HEK293T (cell line): ENCODE measurements around the gene SOX6.
"Not testable (repeated sequence)": the region's sequence is repeated elsewhere in the genome, so short reads cannot be mapped to it uniquely, and the experiment has no call there.

ENCODE experiments used
- CTCF ChIA-PET: fragments of 350-600 bp; formaldehyde crosslinking; extraction: SDS; loops from one replicate; lab custom pipeline; 2021; ENCODE audit warnings: antibody characterized with exemption, inconsistent platforms; lab: Yijun Ruan, JAX
- POLR2A ChIA-PET: fragments of 350-600 bp; formaldehyde crosslinking; extraction: SDS; loops from one replicate; lab custom pipeline; 2020; ENCODE audit warnings: antibody characterized with exemption, inconsistent platforms; lab: Yijun Ruan, JAX
- DNase-seq: peaks from one replicate; pipeline ENCODE4 v3.0.0; 2012; ENCODE audit warnings: mixed read lengths; ENCODE audit errors: extremely low spot score
- ARNT ChIP-seq: fragments of 450-650 bp; IDR thresholded peaks from 2 replicates; pipeline ENCODE4 v1.6.1; 2017; ENCODE audit warnings: mild to moderate bottlenecking
- BHLHE40 ChIP-seq: fragments of 450-650 bp; IDR thresholded peaks from 2 replicates; pipeline ENCODE4 v1.6.1; 2016; ENCODE audit warnings: mild to moderate bottlenecking, moderate library complexity, borderline replicate concordance
- CTBP1 ChIP-seq: fragments of 450-650 bp; IDR thresholded peaks from 2 replicates; pipeline ENCODE4 v1.6.1; 2016; ENCODE audit warnings: borderline replicate concordance
- ELF4 ChIP-seq: fragments of 450-650 bp; IDR thresholded peaks from 2 replicates; pipeline ENCODE4 v1.6.1; 2017; ENCODE audit warnings: antibody characterized with exemption
- FOXA1 ChIP-seq: fragments of 450-650 bp; IDR thresholded peaks from 2 replicates; pipeline ENCODE4 v1.6.1; 2016; ENCODE audit warnings: mild to moderate bottlenecking
- FOXK2 ChIP-seq: fragments of 450-650 bp; IDR thresholded peaks from 2 replicates; pipeline ENCODE4 v1.6.1; 2016; ENCODE audit warnings: mild to moderate bottlenecking
- FOXM1 ChIP-seq: fragments of 450-650 bp; IDR thresholded peaks from 2 replicates; pipeline ENCODE4 v1.6.1; 2017; ENCODE audit warnings: mild to moderate bottlenecking, borderline replicate concordance
- HDGF ChIP-seq: fragments of 450-650 bp; IDR thresholded peaks from 2 replicates; pipeline ENCODE4 v1.6.1; 2017; ENCODE audit warnings: antibody characterized with exemption, borderline replicate concordance
- L3MBTL2 ChIP-seq: fragments of 450-650 bp; conservative IDR thresholded peaks from 2 replicates; pipeline ENCODE4 v1.6.1; 2016; ENCODE audit warnings: mild to moderate bottlenecking
- LEF1 ChIP-seq: fragments of 450-650 bp; IDR thresholded peaks from 2 replicates; pipeline ENCODE4 v1.6.1; 2017; ENCODE audit warnings: mild to moderate bottlenecking, borderline replicate concordance
- NFRKB ChIP-seq: fragments of 450-650 bp; IDR thresholded peaks from 2 replicates; pipeline ENCODE4 v1.6.1; 2016; ENCODE audit warnings: mild to moderate bottlenecking, moderate library complexity
- PKNOX1 ChIP-seq: fragments of 450-650 bp; IDR thresholded peaks from 2 replicates; pipeline ENCODE4 v1.6.1; 2016
- SP1 ChIP-seq: fragments of 450-650 bp; IDR thresholded peaks from 2 replicates; pipeline ENCODE4 v1.6.1; 2017
- SUZ12 ChIP-seq: fragments of 450-650 bp; IDR thresholded peaks from 2 replicates; pipeline ENCODE4 v1.6.1; 2016; ENCODE audit warnings: mild to moderate bottlenecking
- TARDBP ChIP-seq: fragments of 450-650 bp; IDR thresholded peaks from 2 replicates; pipeline ENCODE4 v1.6.1; 2016
- ZNF384 ChIP-seq: fragments of 450-650 bp; IDR thresholded peaks from 2 replicates; pipeline ENCODE4 v1.6.1; 2016

The SOX6 gene

DNA sequence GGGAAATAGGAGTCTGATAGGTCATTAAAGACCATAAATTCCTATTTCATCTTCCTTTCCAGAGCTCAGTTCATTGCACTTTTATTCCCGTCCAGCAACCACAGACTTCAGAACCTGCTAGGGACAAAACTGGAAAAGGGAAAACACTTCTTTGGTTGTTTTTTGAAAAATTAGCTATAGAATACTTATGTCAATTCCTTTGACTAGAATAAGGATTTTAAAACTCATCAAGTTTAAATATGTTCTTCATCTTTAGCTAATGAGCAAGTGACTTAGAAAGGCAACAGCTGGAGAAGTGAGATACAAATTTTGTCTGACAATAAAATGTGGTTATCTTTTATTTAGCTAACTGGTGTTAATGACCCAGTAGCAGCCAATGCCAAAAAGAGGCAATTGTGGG is 206.9 kb downstream of the SOX6 start:
- ChIA-PET CTCF (no interaction called here), POLR2A (interaction anchor here (1.1 kb wide), 1 partner anchor 459 kb away, joined by 4 read pairs; no protein-coding TSS in a partner anchor)
- TF ChIP-seq FOXA1 (no peak), BHLHE40 (no peak), PKNOX1 (no peak), L3MBTL2 (no peak), LEF1 (no peak), SP1 (no peak), ZNF384 (no peak), FOXK2 (no peak), SUZ12 (no peak), HDGF (no peak), CTBP1 (no peak), TARDBP (no peak), NFRKB (no peak)
- no peak for DNase-seq

- TF ChIP-seq FOXK2 (no peak), ZNF384 (peak; percentile 55; the same call in 1 of the 2 replicates)
- CTCF ChIA-PET, result no interaction called here
- DNase-seq, result peak; percentile 26
- POLR2A ChIA-PET, result interaction anchor here (1.1 kb wide), 1 partner anchor 460 kb away, joined by 4 read pairs; no protein-coding TSS in a partner anchor
Observed at GRCh38 chr11:16148301-16148931, 207.9 kb downstream of the SOX6 start.

DNA sequence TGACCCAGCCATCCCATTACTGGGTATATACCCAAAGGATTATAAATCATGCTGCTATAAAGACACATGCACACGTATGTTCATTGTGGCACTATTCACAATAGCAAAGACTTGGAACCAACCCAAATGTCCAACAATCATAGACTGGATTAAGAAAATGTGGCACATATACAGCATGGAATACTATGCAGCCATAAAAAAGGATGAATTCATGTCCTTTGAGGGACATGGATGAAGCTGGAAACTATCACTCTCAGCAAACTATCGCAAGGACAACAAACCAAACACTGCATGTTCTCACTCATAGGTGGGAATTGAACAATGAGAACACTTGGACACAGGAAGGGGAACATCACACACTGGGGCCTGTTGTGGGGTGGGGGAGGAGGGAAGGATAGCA is 209.4 kb downstream of the SOX6 start:
- POLR2A ChIA-PET, CTCF ChIA-PET, DNase-seq: not testable (repeated sequence)

GRCh38 chr11:16141614-16142013 is 214.7 kb downstream of the SOX6 start:
- DNase-seq, POLR2A ChIA-PET, CTCF ChIA-PET: not testable (repeated sequence)

- CTCF ChIA-PET, POLR2A ChIA-PET, DNase-seq: not testable (repeated sequence)
Observed at GRCh38 chr11:16141162-16141561, 215.2 kb downstream of the SOX6 start.

DNA sequence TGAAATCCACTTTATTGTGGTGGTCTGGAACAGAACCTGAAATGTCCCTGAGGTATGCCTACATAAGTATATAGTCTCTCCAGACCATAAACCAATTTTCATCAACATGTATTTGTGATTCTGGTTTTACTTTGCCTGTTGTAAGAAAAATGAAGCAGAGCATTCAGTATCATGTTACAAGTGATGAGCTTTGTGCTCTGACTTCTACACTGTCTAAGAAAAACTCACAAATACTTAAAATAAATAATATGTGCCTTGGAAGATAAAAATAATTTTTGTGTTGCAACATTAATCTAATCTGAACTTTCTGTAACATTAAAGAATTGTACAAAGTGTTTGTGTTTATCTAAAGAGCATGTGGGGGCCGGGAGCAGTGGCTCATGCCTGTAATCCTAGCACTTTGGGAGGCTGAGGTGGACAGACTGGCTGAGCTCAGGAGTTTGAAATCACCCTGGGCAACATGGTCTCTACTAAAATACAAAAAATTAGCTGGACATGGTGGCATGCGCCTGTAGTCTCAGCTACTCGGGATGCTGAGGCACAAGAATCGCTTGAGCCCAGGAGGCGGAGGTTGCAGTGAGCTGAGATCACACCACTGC is 219.5 kb downstream of the SOX6 start:
- no peak for DNase-seq
- TF ChIP-seq LEF1 (no peak), NFRKB (no peak), TARDBP (no peak), SP1 (no peak), FOXM1 (no peak), BHLHE40 (no peak), ELF4 (no peak), FOXA1 (no peak), CTBP1 (no peak), ZNF384 (no peak), SUZ12 (no peak), FOXK2 (no peak), ARNT (no peak), HDGF (no peak), PKNOX1 (no peak), L3MBTL2 (no peak)
- CTCF ChIA-PET, result interaction anchor here (0.7 kb wide), 1 partner anchor 258 kb away, joined by 5 read pairs; no protein-coding TSS in a partner anchor
- POLR2A ChIA-PET, result no interaction called here

DNA sequence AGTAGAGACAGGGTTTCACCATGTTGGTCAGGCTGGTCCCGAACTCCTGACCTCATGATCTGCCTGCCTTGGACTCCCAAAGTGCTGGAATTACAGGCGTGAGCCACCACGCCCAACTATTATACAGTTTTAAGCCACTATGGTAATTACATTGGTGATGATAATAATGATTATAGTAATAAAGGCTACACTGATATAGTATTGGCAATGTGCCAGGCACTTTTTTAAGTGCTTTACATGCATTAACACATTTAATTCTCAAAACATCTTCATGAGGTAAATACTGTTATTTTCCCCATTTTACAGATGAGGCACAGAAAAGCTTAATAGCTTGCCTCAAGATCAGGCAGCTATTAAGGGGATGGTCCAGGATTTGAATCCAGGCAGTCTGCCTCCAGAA is 222.5 kb downstream of the SOX6 start:
- POLR2A ChIA-PET, result no interaction called here
- DNase-seq, result no peak
- TF ChIP-seq FOXK2 (no peak), NFRKB (no peak), BHLHE40 (no peak), FOXM1 (no peak), LEF1 (no peak), SP1 (no peak), L3MBTL2 (no peak), SUZ12 (no peak), FOXA1 (no peak), TARDBP (no peak), CTBP1 (no peak), ARNT (no peak), ZNF384 (no peak), PKNOX1 (no peak), ELF4 (no peak)
- CTCF ChIA-PET, result no interaction called here
